Neural cell (in vitro differentiated cells): ENCODE results near the gene SAMD4B. TPM values are rescaled to one million over a fixed set of nuclear protein-coding genes. Genes with fewer than 3 reads are reported as not detected.

ENCODE experiments used
- H2AFZ ChIP-seq: fragments of 200-600, 300-800 bp; sonication (generic), shearing (Covaris generic); 2 replicates; pipeline ENCODE4 v1.6.0; 2014; ENCODE audit warnings: low read depth, mild to moderate bottlenecking, antibody characterized with exemption, low read length, moderate library complexity
- H3F3A ChIP-seq: fragments of 200-600 bp; shearing (Covaris generic); 2 replicates; pipeline ENCODE4 v1.6.1; 2016; ENCODE audit warnings: mild to moderate bottlenecking, moderate library complexity, mixed read lengths, antibody characterized with exemption, low read length; ENCODE audit not compliant: insufficient read depth, poor library complexity, severe bottlenecking
- H3K27ac ChIP-seq: fragments of 200-600, 300-800 bp; sonication (generic), shearing (Covaris generic); 2 replicates; pipeline ENCODE4 v1.5.1; 2014; ENCODE audit warnings: mild to moderate bottlenecking, low read length, moderate library complexity
- H3K27me3 ChIP-seq: fragments of 300-800, 200-600 bp; sonication (generic), shearing (Covaris generic); 2 replicates; pipeline ENCODE4 v1.6.0; 2014; ENCODE audit warnings: mild to moderate bottlenecking, low read depth, low read length, moderate library complexity; ENCODE audit not compliant: insufficient read depth
- H3K36me3 ChIP-seq: fragments of 300-800, 200-600 bp; sonication (generic), shearing (Covaris generic); 2 replicates; pipeline ENCODE4 v1.5.1; 2014; ENCODE audit warnings: mild to moderate bottlenecking, antibody characterized with exemption, low read length, moderate library complexity; ENCODE audit not compliant: insufficient read depth
- H3K4me2 ChIP-seq: fragments of 300-800, 200-600 bp; sonication (generic), shearing (Covaris generic); 2 replicates; pipeline ENCODE4 v1.6.0; 2014; ENCODE audit warnings: mild to moderate bottlenecking, low read length
- H3K4me3 ChIP-seq: fragments of 300-800, 200-600 bp; sonication (generic), shearing (Covaris generic); 2 replicates; pipeline ENCODE4 v1.5.1; 2014; ENCODE audit warnings: mild to moderate bottlenecking, low read length, moderate library complexity
- H3K79me2 ChIP-seq: fragments of 200-600 bp; shearing (Covaris generic); replicated peaks from 2 replicates; pipeline ENCODE4 v1.6.0; 2014; ENCODE audit warnings: mild to moderate bottlenecking, low read length, moderate library complexity; ENCODE audit not compliant: insufficient read depth
- H3K9ac ChIP-seq: fragments of 300-800, 200-600 bp; sonication (generic), shearing (Covaris generic); 2 replicates; pipeline ENCODE4 v1.6.1; 2016; ENCODE audit warnings: mild to moderate bottlenecking, low read length, mixed read lengths
- H3K9me2 ChIP-seq: fragments of 200-600 bp; shearing (Covaris generic); 2 replicates; pipeline ENCODE4 v1.6.1; 2016; ENCODE audit warnings: mild to moderate bottlenecking, low read length, mixed read lengths; ENCODE audit not compliant: insufficient read depth
- H3K9me3 ChIP-seq: fragments of 200-600, 300-800 bp; sonication (generic), shearing (Covaris generic); 2 replicates; pipeline ENCODE4 v1.6.1; 2016; ENCODE audit warnings: mild to moderate bottlenecking, mixed run types, low read length, moderate library complexity, mixed read lengths
- H4K20me1 ChIP-seq: fragments of 200-600 bp; shearing (Covaris generic); 2 replicates; pipeline ENCODE4 v1.6.1; 2016; ENCODE audit warnings: mild to moderate bottlenecking, mixed run types; ENCODE audit not compliant: insufficient read depth
- CTCF ChIP-seq: fragments of 450-650 bp; IDR thresholded peaks from 2 replicates; pipeline ENCODE4 v1.5.1; 2014; ENCODE audit warnings: antibody characterized with exemption, mild to moderate bottlenecking, moderate library complexity; ENCODE audit not compliant: poor library complexity, severe bottlenecking
- EP300 ChIP-seq: fragments of 450-650 bp; conservative IDR thresholded peaks from 2 replicates; pipeline ENCODE4 v1.6.1; 2014; ENCODE audit warnings: antibody characterized with exemption, mild to moderate bottlenecking, moderate library complexity; ENCODE audit not compliant: poor library complexity, severe bottlenecking
- EZH2 ChIP-seq: fragments of 200-600, 300-800 bp; shearing (Covaris generic), sonication (generic); IDR thresholded peaks from 2 replicates; pipeline ENCODE4 v1.6.1; 2014; ENCODE audit warnings: antibody characterized with exemption, low read length, borderline replicate concordance, mild to moderate bottlenecking; ENCODE audit not compliant: insufficient read depth, poor library complexity, severe bottlenecking
- MXI1 ChIP-seq: fragments of 450-650 bp; conservative IDR thresholded peaks from 2 replicates; pipeline ENCODE4 v1.6.1; 2014; ENCODE audit warnings: antibody characterized with exemption, mild to moderate bottlenecking; ENCODE audit not compliant: poor library complexity, severe bottlenecking
- POLR2AphosphoS5 ChIP-seq: IDR thresholded peaks from 2 replicates; pipeline ENCODE4 v1.6.1; 2012
- RAD21 ChIP-seq: fragments of 450-650 bp; conservative IDR thresholded peaks from 2 replicates; pipeline ENCODE4 v1.6.1; 2014; ENCODE audit warnings: antibody characterized with exemption, mild to moderate bottlenecking, moderate library complexity
- REST ChIP-seq: IDR thresholded peaks from 2 replicates; pipeline ENCODE4 v1.6.1; 2012; ENCODE audit warnings: borderline replicate concordance
- SMC3 ChIP-seq: fragments of 450-650 bp; conservative IDR thresholded peaks from 2 replicates; pipeline ENCODE4 v1.6.1; 2014; ENCODE audit warnings: antibody characterized with exemption, mild to moderate bottlenecking, moderate library complexity; ENCODE audit not compliant: poor library complexity
- TAF1 ChIP-seq: IDR thresholded peaks from 2 replicates; pipeline ENCODE4 v1.6.1; 2012; ENCODE audit warnings: low read depth
- polyA plus RNA-seq: library from polyadenylated mRNA; depleted of rRNA; stranded (reverse); fragments of >200 nt; gene quantifications from 2 replicates; pipeline ENCODE4 v1.2.3, GENCODE V29; 2014

The SAMD4B gene
- polyA plus RNA-seq, 1 donor from 2014 or later, result 19.3 TPM

GRCh38 chr19:39347332-39348164, 5.3 kb downstream of the SAMD4B start:
- no peaks in the 10 kb centered on the region for H3K27me3 ChIP-seq
- H3K4me3 ChIP-seq, result no peak overlapping the region
- H3K9me3 ChIP-seq, result no peaks in the 10 kb centered on the region
- peaks cover 5% of the 10 kb centered on the region for H3K36me3 ChIP-seq
- H3F3A ChIP-seq, result no peaks in the 10 kb centered on the region
- no peaks in the 10 kb centered on the region for H3K9me2 ChIP-seq
- no peak overlapping the region for H2AFZ ChIP-seq
- H3K79me2 ChIP-seq, result peaks cover 48% of the 10 kb centered on the region
- no peaks in the 10 kb centered on the region for H4K20me1 ChIP-seq
- no peak overlapping the region for H3K27ac ChIP-seq
- no peak overlapping the region for H3K4me2 ChIP-seq
- no peak for TF ChIP-seq POLR2AphosphoS5
- TF ChIP-seq REST, result no peak
- TF ChIP-seq RAD21, result no peak
- TF ChIP-seq EP300, result no peak
- no peak for TF ChIP-seq EZH2
- no peak for TF ChIP-seq TAF1
- no peak for TF ChIP-seq SMC3
- no peak for TF ChIP-seq MXI1
- H3K9ac ChIP-seq, result no peak overlapping the region

- H3K27ac ChIP-seq, result no peak overlapping the region
- H4K20me1 ChIP-seq, result no peaks in the 10 kb centered on the region
- peaks cover 5% of the 10 kb centered on the region for H3K36me3 ChIP-seq
- peaks cover 33% of the 10 kb centered on the region for H3K79me2 ChIP-seq
- no peak overlapping the region for H3K9ac ChIP-seq
- H3K9me2 ChIP-seq, result no peaks in the 10 kb centered on the region
- no peak overlapping the region for H3K4me3 ChIP-seq
- TF ChIP-seq SMC3, result no peak
- TF ChIP-seq TAF1, result no peak
- no peak for TF ChIP-seq REST
- no peak for TF ChIP-seq EP300
- TF ChIP-seq RAD21, result no peak
- no peak for TF ChIP-seq CTCF
- TF ChIP-seq EZH2, result no peak
- TF ChIP-seq POLR2AphosphoS5, result no peak
- TF ChIP-seq MXI1, result no peak
- no peaks in the 10 kb centered on the region for H3K9me3 ChIP-seq
- H3K4me2 ChIP-seq, result no peak overlapping the region
- no peaks in the 10 kb centered on the region for H3F3A ChIP-seq
- H3K27me3 ChIP-seq, result no peaks in the 10 kb centered on the region
- H2AFZ ChIP-seq, result no peak overlapping the region
Observed at GRCh38 chr19:39349326-39349725, 7.1 kb downstream of the SAMD4B start.
